Skeletal muscle satellite cell (primary cell): ENCODE data around the gene FUCA1.
A peak's percentile ranks its signal among the peaks of the same experiment; 100 is the strongest.
"Not testable (repeated sequence)": the region's sequence is repeated elsewhere in the genome, so short reads cannot be mapped to it uniquely, and the experiment has no call there.

Experiments
- H3K27me3 ChIP-seq: 2 replicates; pipeline ENCODE4 v1.7.0; 2013; ENCODE audit warnings: low read length; ENCODE audit not compliant: control insufficient read depth, insufficient read depth
- H3K36me3 ChIP-seq: 2 replicates; pipeline ENCODE4 v1.7.0; 2013; ENCODE audit warnings: mild to moderate bottlenecking, control low read depth, low read length; ENCODE audit not compliant: insufficient read depth
- H3K4me1 ChIP-seq: 2 replicates; pipeline ENCODE4 v1.7.0; 2013; ENCODE audit warnings: low read length; ENCODE audit not compliant: control insufficient read depth, insufficient read depth
- H3K4me2 ChIP-seq: 2 replicates; pipeline ENCODE4 v1.7.0; 2013; ENCODE audit warnings: mild to moderate bottlenecking, low read length
- H3K4me3 ChIP-seq: 2 replicates; pipeline ENCODE4 v1.7.0; 2013; ENCODE audit warnings: low read length
- H3K9ac ChIP-seq: 2 replicates; pipeline ENCODE4 v1.7.0; 2013; ENCODE audit warnings: mild to moderate bottlenecking, low read depth, low read length, moderate library complexity
- H3K9me3 ChIP-seq: replicated peaks from 2 replicates; pipeline ENCODE4 v1.7.0; 2013; ENCODE audit warnings: mild to moderate bottlenecking, control low read depth, low read length

FUCA1 gene

GRCh38 chr1:23906731-23907130, 38.6 kb upstream of the FUCA1 start:
- H3K4me2 ChIP-seq = no peak overlapping the region
- peaks cover 67% of the 10 kb centered on the region for H3K27me3 ChIP-seq
- H3K9me3 ChIP-seq = no peaks in the 10 kb centered on the region
- H3K4me3 ChIP-seq = no peak overlapping the region
- no peaks in the 10 kb centered on the region for H3K36me3 ChIP-seq
- H3K9ac ChIP-seq = no peak overlapping the region
- H3K4me1 ChIP-seq = no peaks in the 10 kb centered on the region

GRCh38 chr1:23905461-23906025, 37.5 kb upstream of the FUCA1 start:
- no peak overlapping the region for H3K9ac ChIP-seq
- no peaks in the 10 kb centered on the region for H3K9me3 ChIP-seq
- H3K4me2 ChIP-seq = no peak overlapping the region
- H3K4me1 ChIP-seq = no peaks in the 10 kb centered on the region
- H3K4me3 ChIP-seq = no peak overlapping the region
- no peaks in the 10 kb centered on the region for H3K36me3 ChIP-seq
- H3K27me3 ChIP-seq = peaks cover 66% of the 10 kb centered on the region

- no peaks in the 10 kb centered on the region for H3K36me3 ChIP-seq
- H3K4me1 ChIP-seq = no peaks in the 10 kb centered on the region
Measured at GRCh38 chr1:23904748-23905357, 36.8 kb upstream of the FUCA1 start.

DNA sequence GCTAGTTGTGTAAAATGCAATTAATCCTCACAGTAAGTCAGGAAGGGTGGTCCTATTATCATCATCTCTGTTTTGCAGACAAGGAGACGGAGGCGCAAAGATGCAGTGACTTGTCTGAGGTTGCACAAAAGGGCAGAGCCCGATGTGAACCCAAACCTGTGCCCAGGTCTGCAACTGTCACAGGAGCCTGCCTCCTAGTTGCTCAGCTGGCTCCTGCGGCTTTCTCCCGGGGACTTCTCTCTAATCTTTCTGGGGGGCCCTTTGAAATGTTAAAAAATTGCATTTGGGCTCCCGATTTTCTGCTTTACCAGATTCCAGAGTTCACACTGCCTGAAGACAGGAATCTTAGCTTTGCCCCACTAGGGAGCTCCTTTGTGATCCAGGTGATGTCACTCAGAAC, 35.7 kb upstream of the FUCA1 start:
- H3K27me3 ChIP-seq = peaks cover 59% of the 10 kb centered on the region
- no peak overlapping the region for H3K4me3 ChIP-seq
- H3K9ac ChIP-seq = no peak overlapping the region
- no peaks in the 10 kb centered on the region for H3K4me1 ChIP-seq
- no peak overlapping the region for H3K4me2 ChIP-seq
- no peaks in the 10 kb centered on the region for H3K9me3 ChIP-seq
- H3K36me3 ChIP-seq = no peaks in the 10 kb centered on the region

More at GRCh38 chr1:23904748-23905357, 36.8 kb upstream of the FUCA1 start:
- Histone ChIP-seq H3K9ac (no peak overlapping the region), H3K4me2 (no peak overlapping the region), H3K4me3 (no peak overlapping the region), H3K9me3 (no peaks in the 10 kb centered on the region), H3K27me3 (peaks cover 70% of the 10 kb centered on the region)

GRCh38 chr1:23902321-23903278, 34.5 kb upstream of the FUCA1 start:
- peak overlapping the region; percentile 59 for H3K4me3 ChIP-seq
- H3K9me3 ChIP-seq = no peaks in the 10 kb centered on the region
- no peaks in the 10 kb centered on the region for H3K36me3 ChIP-seq
- H3K27me3 ChIP-seq = peaks cover 55% of the 10 kb centered on the region
- H3K4me1 ChIP-seq = no peaks in the 10 kb centered on the region
- peak overlapping the region; percentile 61 for H3K4me2 ChIP-seq
- H3K9ac ChIP-seq = no peak overlapping the region

- H3K4me2 ChIP-seq, H3K9ac ChIP-seq, H3K36me3 ChIP-seq, H3K4me3 ChIP-seq, H3K4me1 ChIP-seq, H3K9me3 ChIP-seq: not testable (repeated sequence)
- H3K27me3 ChIP-seq = peaks cover 67% of the 10 kb centered on the region
Measured at GRCh38 chr1:23900017-23900416, 31.9 kb upstream of the FUCA1 start.

GRCh38 chr1:23899070-23899469, 31.0 kb upstream of the FUCA1 start:
- H3K4me1 ChIP-seq = no peaks in the 10 kb centered on the region
- H3K27me3 ChIP-seq = peaks cover 58% of the 10 kb centered on the region
- no peak overlapping the region for H3K4me2 ChIP-seq
- no peak overlapping the region for H3K4me3 ChIP-seq
- H3K9ac ChIP-seq = no peak overlapping the region
- H3K9me3 ChIP-seq = no peaks in the 10 kb centered on the region
- H3K36me3 ChIP-seq = no peaks in the 10 kb centered on the region

DNA sequence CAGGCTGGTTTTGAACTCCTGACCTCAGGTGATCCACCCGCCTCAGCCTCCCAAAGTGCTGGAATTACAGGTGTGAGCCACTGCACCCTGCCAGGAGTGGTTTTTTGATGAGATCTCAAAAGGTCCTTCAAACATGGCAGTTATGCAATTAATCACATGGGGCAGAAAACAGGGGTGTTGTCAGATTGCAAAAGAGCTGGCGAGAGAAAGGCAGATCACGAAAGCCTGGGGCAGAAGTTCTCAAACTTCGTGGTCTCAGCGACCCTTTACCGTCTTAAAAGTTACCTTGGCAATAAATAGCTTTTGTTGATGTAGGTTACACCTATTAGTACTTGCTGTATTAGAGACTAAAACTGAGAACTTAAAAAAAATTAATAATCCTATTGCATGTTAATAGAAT, 29.0 kb upstream of the FUCA1 start:
- Histone ChIP-seq H3K9ac (no peak overlapping the region), H3K4me2 (no peak overlapping the region), H3K27me3 (peaks cover 53% of the 10 kb centered on the region), H3K4me1 (no peaks in the 10 kb centered on the region), H3K9me3 (no peaks in the 10 kb centered on the region), H3K36me3 (no peaks in the 10 kb centered on the region), H3K4me3 (no peak overlapping the region)

DNA sequence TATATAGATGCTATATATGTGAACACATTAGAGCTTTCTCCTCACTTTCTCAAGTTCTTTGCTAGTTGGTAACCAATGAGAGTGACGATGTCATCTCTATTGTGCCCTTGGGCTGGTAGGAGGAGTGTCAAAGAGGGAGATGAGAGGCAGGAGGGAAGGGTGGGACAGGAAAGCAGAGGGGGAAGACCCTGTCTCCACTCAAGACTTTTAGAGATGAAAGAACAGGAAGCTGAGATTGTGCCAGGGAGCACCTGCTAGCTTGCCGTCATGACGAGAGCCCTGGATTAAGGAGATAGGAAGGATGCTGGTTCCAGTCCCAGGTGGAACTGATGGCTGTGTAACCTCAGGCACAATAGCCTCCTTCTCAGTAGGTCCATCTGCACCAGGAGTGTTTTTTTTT, 28.4 kb upstream of the FUCA1 start:
- H3K4me3 ChIP-seq = no peak overlapping the region
- H3K36me3 ChIP-seq = no peaks in the 10 kb centered on the region
- H3K9ac ChIP-seq = no peak overlapping the region
- H3K4me2 ChIP-seq = no peak overlapping the region
- H3K27me3 ChIP-seq = peaks cover 52% of the 10 kb centered on the region
- no peaks in the 10 kb centered on the region for H3K4me1 ChIP-seq
- no peaks in the 10 kb centered on the region for H3K9me3 ChIP-seq

DNA sequence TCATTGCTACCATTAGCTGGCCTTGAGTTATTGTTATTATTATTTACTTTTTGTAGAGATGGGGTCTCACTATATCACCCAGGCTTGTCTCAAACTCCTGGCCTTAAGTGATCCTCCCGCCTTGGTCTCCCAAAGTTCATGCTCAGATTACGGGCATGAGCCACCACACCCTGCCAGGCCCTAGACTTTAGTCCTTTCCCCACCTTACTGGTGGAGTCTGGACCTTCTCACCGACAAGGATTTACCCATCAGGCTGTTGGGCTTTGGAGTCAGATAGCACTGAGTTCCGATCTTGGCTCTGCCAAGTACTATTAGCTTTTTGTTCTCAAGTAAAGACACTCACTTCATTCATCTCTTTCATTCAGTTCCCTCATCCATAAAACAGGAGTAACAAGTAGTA, 27.9 kb upstream of the FUCA1 start:
- Histone ChIP-seq H3K9me3 (no peaks in the 10 kb centered on the region), H3K27me3 (peaks cover 47% of the 10 kb centered on the region), H3K4me1 (no peaks in the 10 kb centered on the region), H3K9ac (no peak overlapping the region), H3K4me3 (no peak overlapping the region), H3K36me3 (no peaks in the 10 kb centered on the region), H3K4me2 (no peak overlapping the region)

GRCh38 chr1:23895082-23895481, 27.0 kb upstream of the FUCA1 start:
- no peaks in the 10 kb centered on the region for H3K4me1 ChIP-seq
- H3K4me3 ChIP-seq = no peak overlapping the region
- no peaks in the 10 kb centered on the region for H3K9me3 ChIP-seq
- H3K4me2 ChIP-seq = no peak overlapping the region
- no peaks in the 10 kb centered on the region for H3K36me3 ChIP-seq
- peaks cover 41% of the 10 kb centered on the region for H3K27me3 ChIP-seq
- H3K9ac ChIP-seq = no peak overlapping the region
